Omental fat pad (tissue), 4 donors: Measurements from ENCODE around the gene MUC5AC. TPM values are rescaled to one million over a fixed set of nuclear protein-coding genes. Genes with fewer than 3 reads are reported as not detected.

Source experiments
- ATAC-seq: fragments of 150-250 bp; one replicate; pipeline ENCODE4 v1.9.1; 2016; ENCODE audit warnings: mild to moderate bottlenecking, moderate library complexity; ENCODE audit not compliant: low FRiP score
- DNase-seq: peaks from one replicate; pipeline ENCODE4 v3.0.0-alpha.2; 2019; ENCODE audit warnings: low spot score
- total RNA-seq, 4 donors: library from RNA; depleted of rRNA; stranded (reverse); fragments of >200 nt; gene quantifications; one replicate each; pipeline ENCODE4 v1.1.0, GENCODE V29; 2016
- TF ChIP-seq, protein P1 (sequence below), 3 donors: fragments of 450-650 bp; IDR thresholded peaks; one replicate each; pipeline ENCODE4 v1.5.1; 2016 to 2017; ENCODE audit warnings: antibody characterized with exemption in 3 of 3, mild to moderate bottlenecking in 3 of 3, moderate library complexity in 2 of 3

Gene MUC5AC
- total RNA-seq, 4 donors from 2014 or later, result not detected

DNA sequence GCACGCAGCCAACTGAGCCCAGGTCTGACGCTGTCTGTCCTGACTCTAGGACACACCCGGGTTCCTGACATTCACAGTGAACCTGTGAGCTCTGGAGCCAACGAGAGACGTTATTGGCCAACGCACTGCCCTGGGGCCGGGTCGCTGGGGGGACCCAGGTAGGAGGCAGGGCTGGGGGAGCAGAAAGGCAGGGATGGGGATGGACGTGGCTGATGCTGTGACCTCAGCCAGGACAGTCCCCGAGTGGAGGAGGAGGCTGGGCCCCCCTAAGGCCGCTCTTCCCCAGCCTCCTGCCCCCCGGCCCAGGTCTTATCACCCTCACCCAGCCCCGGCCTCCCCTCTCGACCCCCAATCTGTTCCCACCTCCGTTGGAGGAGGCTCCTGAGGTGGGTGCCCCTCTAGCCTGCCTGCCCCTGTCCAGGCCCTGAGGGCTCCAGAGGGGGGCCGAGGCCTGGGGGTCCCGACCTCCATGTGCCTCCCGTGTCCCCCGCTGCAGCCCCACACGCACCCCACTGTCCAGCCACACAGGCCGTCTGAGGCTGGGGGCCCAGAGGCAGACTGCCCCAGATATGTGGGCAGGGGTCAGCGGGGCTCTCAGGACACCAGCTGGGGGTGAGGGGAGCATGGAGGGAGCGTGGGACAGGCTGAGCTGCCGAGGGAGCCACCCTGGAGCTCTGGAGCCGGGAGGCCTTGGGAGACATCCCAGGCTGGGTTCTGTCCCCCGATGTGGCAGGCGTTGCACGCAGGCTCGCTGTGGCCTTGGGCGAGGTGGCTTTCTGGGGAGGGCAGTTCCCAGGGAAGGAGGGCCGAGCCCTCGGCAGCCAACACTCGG, 29.2 kb upstream of the MUC5AC start:
- ATAC-seq, result no peak
- TF ChIP-seq, protein P1, sequence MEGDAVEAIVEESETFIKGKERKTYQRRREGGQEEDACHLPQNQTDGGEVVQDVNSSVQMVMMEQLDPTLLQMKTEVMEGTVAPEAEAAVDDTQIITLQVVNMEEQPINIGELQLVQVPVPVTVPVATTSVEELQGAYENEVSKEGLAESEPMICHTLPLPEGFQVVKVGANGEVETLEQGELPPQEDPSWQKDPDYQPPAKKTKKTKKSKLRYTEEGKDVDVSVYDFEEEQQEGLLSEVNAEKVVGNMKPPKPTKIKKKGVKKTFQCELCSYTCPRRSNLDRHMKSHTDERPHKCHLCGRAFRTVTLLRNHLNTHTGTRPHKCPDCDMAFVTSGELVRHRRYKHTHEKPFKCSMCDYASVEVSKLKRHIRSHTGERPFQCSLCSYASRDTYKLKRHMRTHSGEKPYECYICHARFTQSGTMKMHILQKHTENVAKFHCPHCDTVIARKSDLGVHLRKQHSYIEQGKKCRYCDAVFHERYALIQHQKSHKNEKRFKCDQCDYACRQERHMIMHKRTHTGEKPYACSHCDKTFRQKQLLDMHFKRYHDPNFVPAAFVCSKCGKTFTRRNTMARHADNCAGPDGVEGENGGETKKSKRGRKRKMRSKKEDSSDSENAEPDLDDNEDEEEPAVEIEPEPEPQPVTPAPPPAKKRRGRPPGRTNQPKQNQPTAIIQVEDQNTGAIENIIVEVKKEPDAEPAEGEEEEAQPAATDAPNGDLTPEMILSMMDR (IDR thresholded peaks at IDR 0.05), result no peak
- peak; percentile 9 for DNase-seq

DNA sequence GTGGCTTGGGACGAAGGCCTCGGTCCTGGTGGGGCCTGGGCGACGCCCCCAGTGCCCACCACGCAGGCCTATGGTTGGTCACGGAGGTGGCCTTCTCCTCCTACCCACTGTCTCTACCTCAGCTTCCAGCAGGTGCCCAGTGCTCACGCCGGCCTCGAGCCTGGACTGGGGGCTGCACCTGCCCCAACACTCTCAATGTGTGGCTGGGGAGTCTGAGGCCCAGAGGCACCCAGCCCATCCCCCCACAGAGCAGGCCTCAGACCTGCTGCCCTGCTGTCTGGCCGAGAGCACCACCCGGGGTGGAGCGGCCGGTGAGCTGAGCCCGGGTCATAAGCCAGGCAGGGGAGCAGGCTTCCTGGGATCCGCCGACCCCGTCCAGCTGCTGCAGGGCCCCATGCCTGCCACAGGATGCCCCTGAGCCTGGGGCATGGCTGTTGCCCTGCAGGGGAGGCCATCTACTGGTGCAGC, 28.6 kb upstream of the MUC5AC start:
- DNase-seq (no peak), ATAC-seq (no peak)
- TF ChIP-seq, protein P1 (IDR thresholded peaks at IDR 0.05), result no peak

DNA sequence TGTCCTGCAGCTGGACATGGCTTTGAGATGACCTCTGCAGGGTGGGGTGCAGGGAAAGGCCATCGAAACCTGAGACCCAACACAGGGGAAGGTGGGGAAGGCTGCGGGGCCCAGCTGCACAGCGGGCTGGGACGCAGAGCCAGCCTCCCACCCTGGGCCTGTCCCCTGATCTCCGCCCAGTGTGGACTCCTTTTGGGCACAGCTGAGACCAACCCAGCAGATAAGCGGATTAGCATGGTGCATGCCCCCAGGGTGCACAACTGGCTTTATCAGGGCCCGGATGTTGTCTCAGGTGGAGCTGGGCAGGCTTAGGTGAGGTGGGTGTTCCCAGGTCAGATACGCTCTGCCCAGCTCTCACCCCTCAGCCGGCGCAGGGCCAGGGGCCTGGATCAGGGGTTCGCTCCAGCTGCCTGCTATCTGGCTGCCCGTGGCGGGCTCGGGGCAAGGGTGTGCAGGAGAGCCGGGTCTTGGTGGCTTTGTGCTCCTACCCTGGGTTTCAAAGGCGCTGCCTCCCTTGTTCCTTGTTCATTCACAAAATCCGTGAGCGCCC, 28.1 kb upstream of the MUC5AC start:
- no peak for ATAC-seq
- no peak for DNase-seq
- TF ChIP-seq, protein P1 (IDR thresholded peaks at IDR 0.05), result no peak

DNA sequence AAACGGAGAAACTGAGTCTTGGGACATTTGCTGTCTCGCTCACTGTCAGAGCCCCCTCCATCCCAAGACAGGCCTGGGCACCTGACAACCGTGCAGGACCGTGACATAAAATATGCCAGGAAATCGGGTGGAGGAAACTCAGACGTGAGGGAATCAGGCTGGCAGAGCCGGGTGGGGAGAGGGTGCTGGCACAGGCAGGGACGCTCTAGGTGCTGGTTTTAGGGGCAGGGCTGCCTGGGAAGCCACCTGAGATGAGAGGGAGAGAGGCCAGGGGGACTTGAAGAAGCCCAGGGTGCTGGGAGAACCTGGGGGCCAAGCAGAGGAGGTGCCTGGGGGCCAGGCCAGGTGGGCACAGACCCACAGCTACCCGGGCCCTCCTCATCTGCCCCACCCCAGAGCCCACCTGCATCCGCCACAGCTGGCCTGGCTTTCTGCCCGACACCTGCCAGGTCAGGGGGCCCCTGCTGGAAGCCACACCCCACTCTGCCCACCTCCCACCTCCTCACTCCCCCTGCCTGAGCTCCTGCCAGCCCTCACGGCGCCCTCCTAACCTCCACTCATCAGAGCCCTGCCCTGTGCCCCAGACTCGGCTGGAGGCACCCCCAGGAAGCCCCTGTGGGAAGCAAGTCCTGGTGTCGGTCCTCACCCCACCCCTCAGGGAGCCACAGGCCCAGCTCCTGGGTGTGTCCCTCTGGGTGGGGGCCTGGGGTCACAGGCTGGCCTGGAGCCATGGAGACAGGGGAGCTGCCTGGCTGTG, 27.3 kb upstream of the MUC5AC start:
- DNase-seq (no peak), ATAC-seq (no peak)
- TF ChIP-seq, protein P1 (IDR thresholded peaks at IDR 0.05), result no peak

DNA sequence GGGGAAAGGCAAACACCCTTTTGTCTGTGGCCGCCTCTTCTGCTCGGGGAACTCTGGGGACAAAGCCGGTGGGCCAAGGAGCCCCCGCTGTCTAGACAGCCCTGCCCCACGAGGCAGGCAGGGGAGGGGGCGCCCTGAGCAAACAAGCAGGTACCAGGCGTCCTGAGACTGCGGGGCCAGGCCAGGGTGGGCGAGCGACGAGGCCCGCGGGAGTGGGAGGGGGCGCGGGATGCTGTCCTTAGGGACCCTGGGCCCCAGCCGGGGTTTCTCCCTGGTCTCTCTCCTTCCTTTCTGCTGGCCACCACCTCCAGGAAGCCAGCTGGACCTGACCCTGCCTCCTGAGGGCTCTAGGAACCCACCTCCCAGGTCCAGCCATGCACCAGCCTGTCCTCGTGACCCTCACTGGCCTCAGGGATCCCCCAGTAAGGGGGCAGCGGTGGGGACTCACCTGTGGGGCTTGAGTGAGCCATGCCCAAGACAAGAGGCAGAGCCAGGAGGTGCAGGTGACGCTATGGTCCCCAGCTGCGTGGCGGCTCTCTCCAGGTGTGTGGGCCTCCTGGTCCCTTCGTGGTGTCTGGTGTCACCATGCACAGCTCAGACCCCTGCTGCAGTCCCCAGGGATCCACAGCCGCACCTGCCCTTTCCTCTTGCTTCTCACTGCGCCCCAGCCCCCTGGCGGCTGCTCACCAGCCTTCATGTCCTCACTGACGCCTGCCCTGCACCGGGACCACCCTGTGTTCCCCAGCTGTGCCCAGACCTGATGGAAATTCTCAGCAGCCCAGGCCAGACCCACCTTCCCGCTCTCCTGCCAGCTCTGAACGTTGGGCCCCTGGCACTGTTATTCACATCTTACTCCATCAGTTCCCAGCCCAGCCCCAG, 26.5 kb upstream of the MUC5AC start:
- ATAC-seq (no peak), DNase-seq (no peak)
- TF ChIP-seq, protein P1 (IDR thresholded peaks at IDR 0.05), result no peak

DNA sequence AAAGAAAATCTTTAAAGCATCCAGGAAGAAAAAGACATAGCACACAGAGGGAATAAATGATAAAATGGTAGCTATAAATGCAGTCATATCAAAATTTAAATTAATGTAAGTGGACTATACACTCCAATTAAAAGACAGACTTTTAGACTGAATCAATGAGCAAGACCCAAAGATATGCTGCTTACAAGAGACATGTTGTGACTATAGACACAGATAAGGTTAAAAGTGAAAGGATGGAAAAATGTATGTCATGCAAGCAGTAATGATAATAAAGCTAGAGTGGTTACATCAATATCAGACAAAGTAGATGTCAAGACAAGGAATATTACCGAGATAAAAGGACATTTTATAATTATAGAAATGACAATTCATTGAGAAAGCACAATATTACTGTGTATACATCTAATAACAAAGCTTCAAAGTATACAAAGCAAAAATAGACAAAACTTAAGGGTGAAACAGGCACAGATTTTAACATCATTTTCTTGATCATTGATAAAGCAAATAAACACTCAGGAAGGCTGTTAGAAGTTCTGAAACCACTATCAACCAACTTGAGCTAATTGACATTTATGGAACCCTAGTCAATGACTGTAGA, 22.8 kb upstream of the MUC5AC start:
- DNase-seq (no peak), ATAC-seq (no peak)
- TF ChIP-seq, protein P1 (IDR thresholded peaks at IDR 0.05), result no peak
